GM21723 (cell line): Measurements from ENCODE around the gene PKMYT1.
"Not testable (repeated sequence)": the region's sequence is repeated elsewhere in the genome, so short reads cannot be mapped to it uniquely, and the experiment has no call there.

Source experiments
- ATAC-seq: cut with Tn5 transposase; IDR thresholded peaks from one replicate; pipeline ENCODE4 v1.9.1; 2021; ENCODE audit warnings: mild to moderate bottlenecking, moderate library complexity; ENCODE audit not compliant: unreplicated experiment

Gene PKMYT1

DNA sequence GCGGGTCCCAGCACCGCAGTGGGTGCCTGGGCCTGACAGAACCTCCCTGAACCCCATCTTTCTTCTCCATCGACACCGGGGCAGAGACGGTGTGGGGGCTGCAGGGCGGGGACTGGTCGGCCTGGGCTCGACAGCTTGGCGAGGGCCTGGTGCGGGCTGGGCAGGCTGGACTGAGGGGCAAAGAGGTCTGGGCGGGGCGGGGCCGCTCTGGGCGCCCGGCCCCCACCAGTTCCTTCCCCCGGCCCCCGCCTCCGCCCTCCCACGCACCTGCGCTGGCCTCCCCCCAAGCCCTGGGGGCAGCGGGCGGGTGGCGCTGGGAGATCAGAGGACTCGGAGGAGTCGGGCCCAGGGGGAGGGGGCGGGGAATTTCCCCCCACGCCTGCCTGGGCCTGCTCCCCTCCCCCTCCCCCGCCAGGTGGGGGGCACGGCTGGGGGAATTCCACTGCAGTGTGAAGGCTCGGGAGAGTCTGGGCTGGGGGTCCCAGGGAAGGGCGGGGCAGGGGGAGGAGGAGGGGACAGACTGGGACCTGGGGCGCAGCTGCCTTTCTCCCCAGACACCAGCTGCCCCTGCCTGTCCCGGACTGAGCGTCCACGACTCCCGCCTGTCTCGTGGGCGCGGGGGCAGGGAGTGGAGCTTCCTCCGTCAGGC, 17.0 kb downstream of the PKMYT1 start:
- ATAC-seq: no peak

DNA sequence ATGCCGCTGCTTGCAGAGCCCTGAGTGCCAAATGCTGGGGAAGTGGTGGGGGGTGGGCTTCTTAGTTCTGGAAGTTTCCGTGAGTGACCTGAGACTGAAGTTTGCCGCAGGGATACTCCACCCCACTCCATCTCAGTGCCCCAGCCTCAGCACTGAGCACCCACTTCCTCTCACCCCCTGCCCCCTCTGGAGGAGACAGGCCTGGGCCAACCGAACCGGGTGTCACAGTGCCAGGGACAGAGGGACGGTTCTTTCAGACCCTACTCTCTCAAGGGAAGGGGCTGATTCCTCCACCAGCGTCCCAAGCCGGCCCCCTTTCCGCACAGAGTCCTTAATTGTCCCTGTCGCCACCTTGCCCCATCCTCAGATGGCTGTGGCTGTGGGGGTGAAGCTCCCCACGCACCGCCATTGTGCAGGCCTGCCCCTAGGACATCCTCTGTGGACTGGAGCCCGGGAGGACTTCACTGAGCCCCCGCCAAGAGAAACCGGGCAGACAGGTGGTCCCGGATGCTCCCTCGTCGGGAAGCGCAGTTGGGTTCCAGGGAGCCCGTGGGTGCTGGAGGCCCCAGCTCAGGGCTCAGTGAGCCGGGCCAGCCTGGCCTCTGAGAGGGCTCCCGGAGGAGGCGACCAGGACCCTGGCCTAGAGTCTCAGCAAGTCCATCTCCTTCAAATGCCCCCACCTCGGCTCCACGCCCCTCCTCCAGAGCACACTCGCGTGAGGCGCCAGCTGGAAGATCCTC, 17.7 kb downstream of the PKMYT1 start:
- ATAC-seq: no peak

- no peak for ATAC-seq
Observed at GRCh38 chr16:2960183-2961010, 19.8 kb downstream of the PKMYT1 start.

GRCh38 chr16:2959206-2959605, 21.0 kb downstream of the PKMYT1 start:
- no peak for ATAC-seq

GRCh38 chr16:2956579-2956956, 23.7 kb downstream of the PKMYT1 start:
- ATAC-seq: no peak

DNA sequence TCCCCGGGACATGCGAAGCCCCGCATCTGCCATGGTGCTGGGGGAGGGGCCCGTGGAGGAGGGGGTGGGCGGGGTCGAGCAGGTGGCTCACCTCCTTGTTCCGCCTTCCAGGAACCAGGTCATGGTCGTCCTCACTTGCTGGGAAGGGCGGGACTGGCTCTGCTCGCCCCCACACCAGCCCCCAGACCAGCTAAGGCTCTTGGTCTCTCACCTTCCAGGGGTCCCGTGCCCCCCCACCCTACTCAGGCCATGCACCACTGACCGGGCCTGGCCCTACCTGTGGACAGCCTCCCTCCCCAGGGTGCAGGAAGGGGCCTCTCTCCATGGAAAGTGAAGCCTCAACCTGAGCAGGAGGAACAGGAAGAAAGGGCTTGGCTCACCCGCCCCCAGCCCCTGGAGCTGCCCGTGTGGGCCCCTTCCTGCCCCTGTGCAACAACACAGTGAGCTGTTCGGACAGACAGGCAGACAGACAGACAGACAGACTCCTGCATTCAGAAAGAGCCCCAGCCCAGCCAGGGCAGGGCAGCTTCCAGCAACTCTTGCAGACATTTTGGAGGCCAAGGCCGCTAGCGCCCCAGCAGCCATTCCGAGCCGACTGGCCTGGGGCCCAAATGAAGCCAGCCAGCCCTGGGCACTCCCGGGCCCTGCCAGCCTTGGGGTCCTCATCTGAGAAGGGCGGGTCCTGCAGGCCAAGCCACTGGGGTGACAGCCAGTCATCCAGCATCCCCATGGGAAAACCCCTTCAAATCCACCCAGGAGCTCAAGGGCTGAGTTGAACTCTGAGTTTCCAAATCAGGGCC, 24.3 kb downstream of the PKMYT1 start:
- no peak for ATAC-seq

DNA sequence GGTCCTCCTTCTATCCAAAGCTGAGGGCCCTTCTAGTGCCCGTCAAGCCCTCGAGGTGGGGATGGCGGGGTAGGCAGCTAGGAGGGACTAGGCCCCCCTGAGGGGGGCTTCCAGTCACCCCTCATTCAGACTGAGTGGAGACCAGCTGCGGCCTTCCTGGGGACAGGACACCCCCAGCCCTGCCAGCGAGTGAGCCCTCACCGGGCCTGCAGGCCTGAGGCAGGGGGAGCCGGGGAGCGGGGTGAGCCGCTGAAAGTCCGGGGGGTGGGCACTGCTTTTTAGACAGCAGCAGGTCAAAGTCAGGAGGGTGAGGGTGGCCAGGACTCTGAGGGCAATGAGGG, 24.8 kb downstream of the PKMYT1 start:
- no peak for ATAC-seq

- no peak for ATAC-seq
Observed at GRCh38 chr16:2954656-2955381, 25.4 kb downstream of the PKMYT1 start.

- ATAC-seq: no peak
Observed at GRCh38 chr16:2953706-2954627, 26.3 kb downstream of the PKMYT1 start.

- no peak for ATAC-seq
Observed at GRCh38 chr16:2952679-2953078, 27.6 kb downstream of the PKMYT1 start.

GRCh38 chr16:2950773-2951172, 29.5 kb downstream of the PKMYT1 start:
- no peak for ATAC-seq

DNA sequence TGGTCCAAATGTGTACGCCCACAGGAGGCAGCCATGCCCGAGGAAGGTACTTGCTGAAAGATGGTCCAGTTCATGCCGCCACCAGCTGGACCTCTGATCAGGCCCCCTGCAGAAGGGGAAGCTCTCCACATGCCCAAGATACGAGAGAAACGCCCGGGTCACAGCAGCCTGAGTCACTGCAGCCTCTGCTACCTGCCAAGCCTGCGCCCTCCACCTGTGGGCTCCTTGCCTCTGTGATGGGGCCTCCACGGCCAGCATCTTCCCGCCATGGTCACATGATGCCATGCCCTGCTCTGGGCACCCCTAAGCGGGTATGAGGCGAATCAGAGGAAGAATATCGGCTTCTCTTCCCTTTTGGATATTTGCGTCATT, 29.9 kb downstream of the PKMYT1 start:
- no peak for ATAC-seq

DNA sequence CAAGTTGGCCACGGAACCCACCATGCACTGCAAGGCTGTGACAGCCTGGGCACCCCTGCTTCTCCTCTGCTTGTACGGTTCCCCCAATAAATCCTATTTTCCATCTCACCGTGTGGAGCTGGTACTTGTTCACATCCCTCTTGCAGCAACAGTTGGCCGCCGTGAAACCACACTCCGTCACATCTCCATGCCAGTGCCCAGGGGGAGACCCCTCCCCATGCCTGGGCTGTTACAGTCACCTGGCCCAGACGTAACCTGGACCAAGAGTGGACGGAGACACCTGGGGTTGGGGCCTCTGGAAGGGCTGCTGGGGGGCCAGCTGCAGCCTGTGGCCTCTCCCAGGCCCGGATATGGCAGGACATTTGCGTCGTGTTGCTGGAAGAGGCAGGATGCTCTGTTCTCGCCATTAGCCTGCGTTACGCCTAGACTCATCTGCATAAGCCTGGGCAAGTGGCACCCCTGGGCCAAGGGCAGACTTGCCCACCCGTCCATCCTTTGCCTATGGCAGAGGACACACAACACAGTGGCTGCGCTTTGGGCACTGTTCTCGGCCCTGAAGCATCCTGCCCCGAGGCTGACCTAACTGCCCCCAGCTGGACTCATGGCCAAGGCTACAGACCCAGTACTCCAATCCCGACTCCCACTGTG, 30.4 kb downstream of the PKMYT1 start:
- no peak for ATAC-seq

DNA sequence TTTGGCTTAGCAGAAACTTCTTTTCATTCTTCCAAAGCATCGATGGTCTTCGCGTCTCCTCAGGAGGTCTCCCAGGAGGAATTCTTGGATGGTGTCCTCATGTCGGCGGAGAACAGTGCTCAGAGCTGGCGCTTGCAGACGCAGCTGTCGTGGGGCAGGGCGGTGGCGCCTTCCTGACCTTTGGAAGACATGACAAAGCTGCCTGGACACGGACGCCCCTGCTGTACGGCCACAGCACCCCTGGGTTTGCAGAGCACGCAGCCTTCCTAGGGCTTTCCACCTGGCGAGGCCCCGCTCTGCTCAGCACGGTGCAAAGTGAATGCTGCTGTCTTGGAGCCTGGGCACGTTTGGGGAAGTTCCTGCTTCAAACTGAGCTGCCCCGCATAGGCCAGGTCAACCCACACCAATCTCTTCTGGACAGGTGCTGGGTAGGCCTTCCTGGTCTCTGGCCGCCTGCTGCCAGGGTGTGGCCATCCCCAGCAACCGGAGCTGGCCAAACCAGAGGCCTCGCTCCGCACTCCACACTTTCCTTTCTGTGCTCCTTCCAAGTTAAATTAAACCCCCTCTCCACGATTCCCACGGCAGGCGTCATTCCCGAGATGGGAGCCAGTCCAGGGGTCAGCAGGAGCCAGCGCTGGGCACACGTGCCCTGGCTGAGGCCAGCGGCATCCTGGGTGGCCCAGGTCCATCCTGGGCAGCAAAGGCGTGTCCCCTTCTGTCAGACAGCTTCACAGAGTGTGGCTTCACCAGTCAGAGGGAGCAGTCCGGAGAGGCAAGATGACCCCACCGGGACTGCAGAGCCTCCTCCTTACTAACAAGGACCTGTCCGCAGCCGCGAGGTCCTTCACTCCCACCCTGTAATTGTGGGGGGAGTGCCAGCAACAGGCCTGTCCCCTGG, 31.2 kb downstream of the PKMYT1 start:
- no peak for ATAC-seq

DNA sequence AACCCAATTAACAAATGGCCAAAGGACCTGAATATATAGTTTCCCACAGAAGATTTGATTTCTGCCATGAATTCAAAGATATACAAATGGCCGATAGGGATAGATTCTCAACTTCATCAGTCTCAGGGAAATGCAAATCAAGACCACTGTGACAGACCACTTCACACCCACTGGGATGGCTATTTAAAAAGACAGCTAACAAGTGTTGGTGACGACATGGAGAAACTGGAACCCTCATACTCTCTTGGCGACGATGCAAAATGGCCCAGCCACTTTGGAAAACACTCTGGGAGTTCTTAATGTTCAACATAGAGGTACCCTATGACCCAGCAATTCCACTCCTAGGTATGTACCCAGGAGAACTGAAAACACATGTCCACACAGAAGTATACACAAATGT, 33.6 kb downstream of the PKMYT1 start:
- ATAC-seq: no peak

- not testable (repeated sequence) for ATAC-seq
Observed at GRCh38 chr16:2943716-2944115, 36.5 kb downstream of the PKMYT1 start.

- no peak for ATAC-seq
Observed at GRCh38 chr16:2942045-2942444, 38.2 kb downstream of the PKMYT1 start.

- ATAC-seq: no peak
Observed at GRCh38 chr16:2939968-2940367, 40.3 kb downstream of the PKMYT1 start.
